HEK293T (cell line): ENCODE data around the gene P2RY2.

Experiments used
- CTCF ChIA-PET: fragments of 350-600 bp; formaldehyde crosslinking; extraction: SDS; loops from one replicate; lab custom pipeline; 2021; ENCODE audit warnings: antibody characterized with exemption, inconsistent platforms; lab: Yijun Ruan, JAX
- POLR2A ChIA-PET: fragments of 350-600 bp; formaldehyde crosslinking; extraction: SDS; loops from one replicate; lab custom pipeline; 2020; ENCODE audit warnings: antibody characterized with exemption, inconsistent platforms; lab: Yijun Ruan, JAX
- DNase-seq: peaks from one replicate; pipeline ENCODE4 v3.0.0; 2012; ENCODE audit warnings: mixed read lengths; ENCODE audit errors: extremely low spot score
- ARNT ChIP-seq: fragments of 450-650 bp; IDR thresholded peaks from 2 replicates; pipeline ENCODE4 v1.6.1; 2017; ENCODE audit warnings: mild to moderate bottlenecking
- BHLHE40 ChIP-seq: fragments of 450-650 bp; IDR thresholded peaks from 2 replicates; pipeline ENCODE4 v1.6.1; 2016; ENCODE audit warnings: mild to moderate bottlenecking, moderate library complexity, borderline replicate concordance
- CTBP1 ChIP-seq: fragments of 450-650 bp; IDR thresholded peaks from 2 replicates; pipeline ENCODE4 v1.6.1; 2016; ENCODE audit warnings: borderline replicate concordance
- ELF4 ChIP-seq: fragments of 450-650 bp; IDR thresholded peaks from 2 replicates; pipeline ENCODE4 v1.6.1; 2017; ENCODE audit warnings: antibody characterized with exemption
- FOXA1 ChIP-seq: fragments of 450-650 bp; IDR thresholded peaks from 2 replicates; pipeline ENCODE4 v1.6.1; 2016; ENCODE audit warnings: mild to moderate bottlenecking
- FOXK2 ChIP-seq: fragments of 450-650 bp; IDR thresholded peaks from 2 replicates; pipeline ENCODE4 v1.6.1; 2016; ENCODE audit warnings: mild to moderate bottlenecking
- FOXM1 ChIP-seq: fragments of 450-650 bp; IDR thresholded peaks from 2 replicates; pipeline ENCODE4 v1.6.1; 2017; ENCODE audit warnings: mild to moderate bottlenecking, borderline replicate concordance
- HDGF ChIP-seq: fragments of 450-650 bp; IDR thresholded peaks from 2 replicates; pipeline ENCODE4 v1.6.1; 2017; ENCODE audit warnings: antibody characterized with exemption, borderline replicate concordance
- L3MBTL2 ChIP-seq: fragments of 450-650 bp; conservative IDR thresholded peaks from 2 replicates; pipeline ENCODE4 v1.6.1; 2016; ENCODE audit warnings: mild to moderate bottlenecking
- LEF1 ChIP-seq: fragments of 450-650 bp; IDR thresholded peaks from 2 replicates; pipeline ENCODE4 v1.6.1; 2017; ENCODE audit warnings: mild to moderate bottlenecking, borderline replicate concordance
- NFRKB ChIP-seq: fragments of 450-650 bp; IDR thresholded peaks from 2 replicates; pipeline ENCODE4 v1.6.1; 2016; ENCODE audit warnings: mild to moderate bottlenecking, moderate library complexity
- SP1 ChIP-seq: fragments of 450-650 bp; IDR thresholded peaks from 2 replicates; pipeline ENCODE4 v1.6.1; 2017
- SUZ12 ChIP-seq: fragments of 450-650 bp; IDR thresholded peaks from 2 replicates; pipeline ENCODE4 v1.6.1; 2016; ENCODE audit warnings: mild to moderate bottlenecking
- TARDBP ChIP-seq: fragments of 450-650 bp; IDR thresholded peaks from 2 replicates; pipeline ENCODE4 v1.6.1; 2016
- ZNF384 ChIP-seq: fragments of 450-650 bp; IDR thresholded peaks from 2 replicates; pipeline ENCODE4 v1.6.1; 2016
- TF ChIP-seq, protein P1 (sequence below): fragments of 450-650 bp; IDR thresholded peaks from 2 replicates; pipeline ENCODE4 v1.6.1; 2016

P2RY2 gene

DNA sequence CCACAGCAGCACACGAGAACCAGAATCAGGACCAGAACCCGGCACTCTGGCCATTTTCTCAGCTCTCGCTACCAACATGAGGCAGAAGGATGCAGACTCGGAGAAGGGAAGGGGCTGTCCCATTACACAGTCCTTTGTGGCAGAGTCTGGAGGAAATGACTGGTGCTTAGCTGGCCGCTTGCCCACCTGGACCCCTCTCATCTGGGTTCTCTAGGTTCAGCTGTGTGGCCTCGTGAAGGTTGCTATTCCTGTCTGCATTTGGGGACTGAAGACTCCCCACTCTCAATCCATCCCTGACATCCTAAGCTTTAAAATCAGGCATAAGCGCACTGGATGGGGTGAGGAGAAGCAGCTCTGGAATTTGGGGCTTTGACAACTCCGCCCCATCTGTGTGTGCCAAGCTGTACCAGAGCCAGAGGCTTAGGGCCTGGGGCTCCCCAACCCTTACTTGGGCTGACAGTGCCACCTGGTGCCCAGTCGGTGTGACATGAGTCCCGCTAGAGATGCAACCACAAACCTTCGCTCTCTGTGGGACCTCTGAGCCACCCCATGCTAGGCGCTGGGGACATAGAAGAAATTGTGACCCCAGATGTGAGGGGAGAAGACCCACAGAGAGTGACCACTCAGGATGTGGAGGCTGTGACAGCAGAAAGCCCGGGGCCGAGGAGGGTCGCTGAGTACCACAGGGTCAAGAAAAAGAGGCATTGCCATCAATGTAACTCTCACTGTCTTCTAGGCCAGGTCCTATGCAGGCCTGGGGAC is 40.1 kb upstream of the P2RY2 start:
- DNase-seq: peak; percentile 76
- no peak for TF ChIP-seq LEF1
- no peak for TF ChIP-seq ZNF384
- TF ChIP-seq, protein P1, sequence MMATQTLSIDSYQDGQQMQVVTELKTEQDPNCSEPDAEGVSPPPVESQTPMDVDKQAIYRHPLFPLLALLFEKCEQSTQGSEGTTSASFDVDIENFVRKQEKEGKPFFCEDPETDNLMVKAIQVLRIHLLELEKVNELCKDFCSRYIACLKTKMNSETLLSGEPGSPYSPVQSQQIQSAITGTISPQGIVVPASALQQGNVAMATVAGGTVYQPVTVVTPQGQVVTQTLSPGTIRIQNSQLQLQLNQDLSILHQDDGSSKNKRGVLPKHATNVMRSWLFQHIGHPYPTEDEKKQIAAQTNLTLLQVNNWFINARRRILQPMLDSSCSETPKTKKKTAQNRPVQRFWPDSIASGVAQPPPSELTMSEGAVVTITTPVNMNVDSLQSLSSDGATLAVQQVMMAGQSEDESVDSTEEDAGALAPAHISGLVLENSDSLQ: no peak
- TF ChIP-seq FOXA1: no peak
- no peak for TF ChIP-seq CTBP1
- no peak for TF ChIP-seq TARDBP
- ChIA-PET POLR2A (interaction anchor here (1.2 kb wide), 1 partner anchor 35 kb away, joined by 4 read pairs; the partner anchor contains the start of gene FCHSD2), CTCF (interaction anchor here (0.7 to 3.3 kb wide), 10 partner anchors 8 to 590 kb away, joined by 3 to 15 read pairs (median 3); partner anchors contain the start of gene STARD10)

DNA sequence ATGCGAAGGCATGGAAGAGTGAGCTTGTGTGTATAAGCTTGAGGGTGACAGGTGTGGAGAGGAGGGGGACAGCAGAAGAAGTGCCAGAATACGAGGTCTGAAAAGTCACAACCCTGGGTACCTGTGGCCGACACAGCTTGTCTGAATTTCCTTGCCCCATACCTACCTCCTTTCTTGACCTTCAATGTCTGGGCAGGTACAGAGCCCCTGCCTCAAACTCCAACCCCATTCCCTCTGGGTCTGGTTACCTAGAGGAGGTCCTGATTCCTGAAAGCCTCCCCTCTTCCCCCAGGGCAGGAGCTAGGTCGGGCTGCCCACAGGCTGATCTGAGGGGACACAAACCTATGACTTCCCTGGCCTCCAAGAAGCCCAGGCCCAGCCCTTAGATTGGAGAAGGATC is 39.4 kb upstream of the P2RY2 start:
- no peak for DNase-seq
- POLR2A ChIA-PET: no interaction called here
- CTCF ChIA-PET: interaction anchor here (0.6 to 3.3 kb wide), 8 partner anchors 15 to 591 kb away, joined by 3 to 15 read pairs (median 3); partner anchors contain the start of gene STARD10
- TF ChIP-seq CTBP1: no peak
- TF ChIP-seq BHLHE40: no peak
- no peak for TF ChIP-seq SP1
- no peak for TF ChIP-seq LEF1
- no peak for TF ChIP-seq ZNF384
- TF ChIP-seq ELF4: no peak
- TF ChIP-seq, protein P1: no peak
- TF ChIP-seq ARNT: no peak
- no peak for TF ChIP-seq TARDBP
- no peak for TF ChIP-seq NFRKB
- TF ChIP-seq FOXA1: no peak
- TF ChIP-seq HDGF: no peak
- no peak for TF ChIP-seq SUZ12
- no peak for TF ChIP-seq FOXK2
- no peak for TF ChIP-seq L3MBTL2
- no peak for TF ChIP-seq FOXM1

DNA sequence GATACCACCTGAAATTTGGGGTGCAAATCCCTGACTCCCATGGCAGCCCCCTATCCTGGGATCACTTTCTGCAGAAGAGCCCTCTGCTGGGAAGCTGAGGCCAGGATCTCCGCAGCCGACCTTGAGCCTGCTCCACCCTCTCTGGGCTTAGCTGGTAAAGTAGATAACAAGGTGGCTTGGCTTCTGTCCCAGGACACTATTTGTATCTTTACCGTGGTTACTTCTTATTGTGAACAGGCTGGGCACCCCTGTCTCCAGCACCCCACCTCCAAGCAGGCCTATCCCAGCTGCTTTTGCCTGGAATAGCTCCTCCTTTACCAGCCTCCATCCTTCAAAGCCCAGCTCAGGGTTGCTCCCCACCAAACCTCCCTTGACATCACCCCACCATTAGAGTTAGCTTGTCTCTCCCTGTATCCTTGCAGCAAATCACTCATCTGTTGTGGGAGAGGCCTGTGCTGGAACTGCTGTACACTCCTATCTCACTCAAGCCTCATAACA is 35.2 kb upstream of the P2RY2 start:
- TF ChIP-seq, protein P1: no peak
- TF ChIP-seq SUZ12 (no peak), ZNF384 (no peak), FOXM1 (no peak), NFRKB (no peak), FOXA1 (no peak), L3MBTL2 (no peak), CTBP1 (no peak), ARNT (no peak), SP1 (no peak)
- no peak for DNase-seq
- POLR2A ChIA-PET: no interaction called here
- CTCF ChIA-PET: interaction anchor here (0.8 kb wide), 1 partner anchor 54 kb away, joined by 3 read pairs; no protein-coding TSS in a partner anchor

DNA sequence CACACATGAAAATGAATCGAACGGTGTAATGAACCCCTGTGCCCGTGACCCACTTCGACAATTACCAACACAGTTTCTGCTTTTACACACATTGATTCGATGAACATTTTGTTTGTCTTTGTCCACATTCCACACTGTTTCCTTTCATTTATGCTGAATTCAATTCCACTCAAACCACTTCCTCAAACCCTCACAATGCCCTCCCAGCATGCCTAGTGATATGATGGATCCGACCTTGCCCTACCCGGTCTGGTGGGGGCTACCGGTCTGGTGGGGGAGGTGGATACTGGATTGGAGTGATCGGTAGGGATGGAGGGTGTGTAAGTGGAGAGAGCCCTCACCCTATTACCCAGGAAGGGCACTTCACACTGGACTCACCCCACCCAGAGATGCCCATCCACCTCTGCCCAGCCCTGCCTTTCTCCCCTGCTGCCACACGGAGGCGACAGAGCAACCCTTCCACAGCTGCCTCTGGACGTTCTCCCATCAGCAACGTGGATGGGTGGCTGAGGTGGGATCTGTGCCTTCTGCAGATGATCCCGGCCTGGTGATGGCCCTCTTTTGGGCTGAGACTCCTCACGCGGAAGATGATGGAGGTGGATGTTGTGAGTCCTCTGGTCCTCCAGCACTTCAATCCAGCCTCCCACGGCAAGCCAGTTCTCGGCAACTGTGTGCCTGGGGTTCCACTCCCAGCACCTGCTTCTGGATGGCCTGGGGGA is 33.0 kb upstream of the P2RY2 start:
- ChIA-PET CTCF (interaction anchor here (0.6 to 1.9 kb wide), 5 partner anchors 51 to 357 kb away, joined by 3 to 14 read pairs (median 3); no protein-coding TSS in a partner anchor), POLR2A (no interaction called here)
- peak; percentile 80 for DNase-seq
- TF ChIP-seq SP1: no peak
- no peak for TF ChIP-seq LEF1
- TF ChIP-seq FOXA1: no peak
- TF ChIP-seq SUZ12: no peak
- no peak for TF ChIP-seq L3MBTL2
- no peak for TF ChIP-seq HDGF
- TF ChIP-seq CTBP1: no peak
- no peak for TF ChIP-seq BHLHE40
- TF ChIP-seq NFRKB: no peak
- TF ChIP-seq FOXM1: no peak

DNA sequence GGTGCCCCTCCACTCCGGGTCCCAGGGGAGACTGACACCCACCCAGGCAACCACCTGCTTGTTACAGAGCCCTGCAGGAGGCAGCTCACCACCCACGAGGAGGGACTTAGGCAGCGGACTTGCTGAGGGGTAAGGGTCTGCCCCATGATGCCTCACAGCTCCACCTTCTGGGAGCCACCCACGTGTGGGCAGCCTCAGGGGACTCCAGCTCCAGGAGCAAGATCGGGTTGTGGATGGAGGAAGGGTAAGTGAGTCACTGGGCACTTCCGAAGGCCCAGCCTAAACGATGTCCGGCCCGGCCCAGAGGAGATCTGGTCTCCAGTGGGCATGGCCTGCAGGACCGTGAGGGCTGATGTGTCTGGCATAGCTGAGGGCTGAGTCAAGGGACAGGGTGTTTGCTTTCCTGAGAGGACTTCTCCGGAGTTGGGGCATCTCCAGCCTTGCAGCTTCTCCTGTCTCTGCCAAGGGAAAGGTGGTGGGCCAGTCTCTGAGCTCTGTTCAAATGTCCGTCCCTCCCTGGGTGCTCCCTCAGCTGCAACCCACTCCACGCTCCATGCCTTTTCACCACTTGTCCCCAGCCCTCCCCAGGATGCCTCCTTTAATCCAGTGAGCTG is 32.3 kb upstream of the P2RY2 start:
- no peak for DNase-seq
- CTCF ChIA-PET: interaction anchor here (0.6 to 1.9 kb wide), 9 partner anchors 8 to 501 kb away, joined by 3 to 14 read pairs (median 3); no protein-coding TSS in a partner anchor
- TF ChIP-seq ZNF384: no peak
- TF ChIP-seq NFRKB: no peak
- no peak for TF ChIP-seq ARNT
- TF ChIP-seq LEF1: no peak
- no peak for TF ChIP-seq FOXK2
- no peak for TF ChIP-seq FOXA1
- no peak for TF ChIP-seq CTBP1
- TF ChIP-seq SUZ12: no peak
- TF ChIP-seq, protein P1: no peak
- TF ChIP-seq TARDBP: no peak
- TF ChIP-seq ELF4: no peak
- no peak for TF ChIP-seq FOXM1
- TF ChIP-seq BHLHE40: no peak
- no peak for TF ChIP-seq SP1
- TF ChIP-seq L3MBTL2: no peak
- no peak for TF ChIP-seq HDGF
- POLR2A ChIA-PET: no interaction called here
